Coronary artery (tissue), 2 donors: Measurements from ENCODE around the gene TREH.
"Not testable (repeated sequence)": the region's sequence is repeated elsewhere in the genome, so short reads cannot be mapped to it uniquely, and the experiment has no call there.

Experiments
- DNase-seq: peaks from one replicate; pipeline ENCODE4 v3.0.0-alpha.2; 2017; ENCODE audit warnings: low spot score
- H3K27ac ChIP-seq, 2 donors: fragments of 200-600 bp; sonication (generic); one replicate each; pipeline ENCODE4 v1.5.1; 2016 to 2019
- H3K4me3 ChIP-seq: fragments of 200-600 bp; sonication (generic); 2 replicates; pipeline ENCODE4 v1.5.1; 2016; ENCODE audit warnings: mild to moderate bottlenecking, moderate library complexity
- CTCF ChIP-seq: fragments of 200-600 bp; sonication (generic); IDR thresholded peaks from one replicate; pipeline ENCODE4 v1.5.1; 2019; ENCODE audit warnings: antibody characterized with exemption

Gene TREH

GRCh38 chr11:118679483-118679882 lies at the start of gene TREH:
Gene TREH, minus strand, starts transcription at chr11:118679650. Its CDS starts 23 bp downstream, at chr11:118679627.
- DNase-seq = peak; percentile 47
- no peak for TF ChIP-seq CTCF
- no peak within 1 kb of the TSS for H3K27ac ChIP-seq
- no peak within 1 kb of the TSS for H3K4me3 ChIP-seq

GRCh38 chr11:118728112-118728511 lies 48.7 kb upstream of the TREH start:
- DNase-seq, H3K27ac ChIP-seq, H3K4me3 ChIP-seq: not testable (repeated sequence)

- DNase-seq, H3K4me3 ChIP-seq, H3K27ac ChIP-seq: not testable (repeated sequence)
Observed at GRCh38 chr11:118727721-118728066, 48.2 kb upstream of the TREH start.

GRCh38 chr11:118727001-118727720 lies 47.7 kb upstream of the TREH start:
- not testable (repeated sequence) for H3K27ac ChIP-seq, DNase-seq, H3K4me3 ChIP-seq

GRCh38 chr11:118721478-118722015 lies 42.1 kb upstream of the TREH start:
- not testable (repeated sequence) for H3K4me3 ChIP-seq, DNase-seq

GRCh38 chr11:118720740-118721139 lies 41.3 kb upstream of the TREH start:
- DNase-seq, H3K27ac ChIP-seq, H3K4me3 ChIP-seq: not testable (repeated sequence)

More at GRCh38 chr11:118721478-118722015, 42.1 kb upstream of the TREH start:
- H3K27ac ChIP-seq = not testable (repeated sequence)

GRCh38 chr11:118720078-118720477 lies 40.6 kb upstream of the TREH start:
- not testable (repeated sequence) for DNase-seq, H3K4me3 ChIP-seq, H3K27ac ChIP-seq

- H3K4me3 ChIP-seq, H3K27ac ChIP-seq, DNase-seq: not testable (repeated sequence)
Observed at GRCh38 chr11:118718562-118718961, 39.1 kb upstream of the TREH start.

- DNase-seq, H3K27ac ChIP-seq, H3K4me3 ChIP-seq: not testable (repeated sequence)
Observed at GRCh38 chr11:118717733-118718132, 38.3 kb upstream of the TREH start.

- DNase-seq, H3K4me3 ChIP-seq: not testable (repeated sequence)
Observed at GRCh38 chr11:118717221-118717620, 37.8 kb upstream of the TREH start.

GRCh38 chr11:118715837-118716260 lies 36.4 kb upstream of the TREH start:
- no peak for DNase-seq
- no peak for TF ChIP-seq CTCF
- Histone ChIP-seq H3K27ac (peak overlapping the region in 1 of 2 donors; percentile 13), H3K4me3 (no peak overlapping the region)

More at GRCh38 chr11:118717221-118717620, 37.8 kb upstream of the TREH start:
- not testable (repeated sequence) for H3K27ac ChIP-seq

- TF ChIP-seq CTCF = no peak
- H3K4me3 ChIP-seq = no peak overlapping the region
- H3K27ac ChIP-seq = peak overlapping the region in 1 of 2 donors; percentile 13
- DNase-seq = no peak
Observed at GRCh38 chr11:118715245-118715831, 35.9 kb upstream of the TREH start.
